KOPT-K1 (cell line): ENCODE results near the gene CMC4.

Source experiments
- H3K27ac ChIP-seq: fragments of 200-600 bp; sonication (generic); 2 replicates; pipeline ENCODE4 v1.5.1; 2016; ENCODE audit warnings: antibody characterized with exemption, mild to moderate bottlenecking, low read depth, low read length; ENCODE audit not compliant: poor library complexity, severe bottlenecking
- H3K36me3 ChIP-seq: fragments of 200-600 bp; sonication (generic); 2 replicates; pipeline ENCODE4 v1.5.1; 2017; ENCODE audit warnings: antibody characterized with exemption, mild to moderate bottlenecking, low read length, moderate library complexity; ENCODE audit not compliant: insufficient read depth
- H3K9me3 ChIP-seq: fragments of 200-600 bp; sonication (generic); 2 replicates; pipeline ENCODE4 v1.5.1; 2017; ENCODE audit warnings: antibody characterized with exemption, low read length, mild to moderate bottlenecking; ENCODE audit not compliant: insufficient read depth, poor library complexity, severe bottlenecking

CMC4 gene

DNA sequence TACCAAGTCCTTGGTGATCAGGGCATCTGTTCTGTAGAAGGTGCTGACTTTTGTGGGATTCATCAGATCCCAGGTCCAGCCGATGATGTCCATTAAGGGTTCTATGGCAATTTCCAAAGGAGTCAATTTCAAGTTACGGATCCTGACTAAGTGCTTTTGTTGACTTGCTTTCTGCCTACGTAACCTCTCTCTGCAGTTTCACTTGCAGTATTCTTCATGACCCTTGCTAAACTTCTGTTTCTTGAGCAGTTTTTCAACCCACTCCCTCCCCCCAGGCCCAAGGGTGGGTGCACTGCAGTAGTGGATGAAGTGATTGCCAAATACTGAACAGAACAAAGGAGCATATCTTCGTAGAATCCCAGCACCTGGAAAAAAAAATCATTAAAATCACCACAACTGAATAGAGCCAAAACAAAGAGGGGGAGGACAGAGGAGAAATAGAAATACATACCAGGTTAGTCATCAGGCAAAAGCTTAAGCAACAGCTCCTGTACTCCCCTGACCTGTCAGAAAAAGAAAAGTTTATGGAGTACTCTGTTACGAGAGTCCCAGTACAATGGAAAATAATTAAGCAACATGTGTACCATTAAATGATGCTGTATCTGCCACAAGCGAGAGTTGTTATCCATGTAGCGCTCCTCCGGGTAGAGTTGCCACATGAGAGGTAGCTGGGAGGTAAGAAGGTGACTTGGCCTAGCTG is 5.8 kb downstream of the CMC4 start:
- Histone ChIP-seq H3K36me3 (peaks cover 26% of the 10 kb centered on the region), H3K9me3 (no peaks in the 10 kb centered on the region), H3K27ac (no peak overlapping the region)

DNA sequence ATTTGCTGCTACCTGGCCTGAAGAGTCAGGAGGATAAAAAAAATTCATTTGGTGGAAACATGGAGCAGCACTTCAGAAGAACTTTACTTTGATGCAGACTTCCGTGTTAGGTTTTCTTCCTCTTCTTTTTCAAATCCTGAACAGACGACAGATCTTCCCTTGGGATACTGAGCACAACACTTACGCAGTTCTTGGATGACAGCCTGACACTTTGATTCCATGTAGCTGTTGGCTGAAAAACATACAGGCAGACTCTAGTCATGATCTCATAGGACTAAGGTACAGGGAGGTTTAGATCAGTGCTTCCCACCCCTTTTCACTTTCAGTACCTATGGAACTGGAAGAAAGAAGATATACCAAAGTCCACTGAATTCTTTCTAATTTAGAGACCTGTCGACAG is 9.2 kb downstream of the CMC4 start:
- Histone ChIP-seq H3K36me3 (peaks cover 33% of the 10 kb centered on the region), H3K27ac (no peak overlapping the region), H3K9me3 (no peaks in the 10 kb centered on the region)

- no peaks in the 10 kb centered on the region for H3K9me3 ChIP-seq
- H3K27ac ChIP-seq = peak overlapping the region; percentile 51
These were observed 13.8 kb downstream of the CMC4 start for GRCh38 chrX:155056877-155057792.

DNA sequence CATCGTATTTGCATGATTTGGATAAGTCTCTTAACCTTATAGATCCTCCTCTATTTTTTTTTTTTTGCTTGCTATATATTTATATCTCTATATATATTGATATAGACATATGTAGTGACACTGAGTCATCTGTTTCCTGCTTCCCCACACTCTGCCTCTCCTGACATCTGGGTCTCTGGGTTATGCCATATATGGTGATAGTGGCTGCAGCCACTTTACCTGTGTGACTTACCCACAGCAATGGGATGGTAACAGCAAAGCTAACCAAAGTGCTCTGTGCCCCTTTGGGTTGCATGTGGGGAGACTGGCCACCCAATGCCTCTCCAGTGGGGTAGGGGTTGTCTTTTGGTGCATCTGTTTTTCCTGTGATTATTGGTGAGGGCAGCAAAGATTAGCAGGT is 14.5 kb downstream of the CMC4 start:
- Histone ChIP-seq H3K36me3 (peaks cover 35% of the 10 kb centered on the region), H3K9me3 (no peaks in the 10 kb centered on the region), H3K27ac (peak overlapping the region; percentile 51)

More at GRCh38 chrX:155056877-155057792, 13.8 kb downstream of the CMC4 start:
- H3K36me3 ChIP-seq = peaks cover 42% of the 10 kb centered on the region

DNA sequence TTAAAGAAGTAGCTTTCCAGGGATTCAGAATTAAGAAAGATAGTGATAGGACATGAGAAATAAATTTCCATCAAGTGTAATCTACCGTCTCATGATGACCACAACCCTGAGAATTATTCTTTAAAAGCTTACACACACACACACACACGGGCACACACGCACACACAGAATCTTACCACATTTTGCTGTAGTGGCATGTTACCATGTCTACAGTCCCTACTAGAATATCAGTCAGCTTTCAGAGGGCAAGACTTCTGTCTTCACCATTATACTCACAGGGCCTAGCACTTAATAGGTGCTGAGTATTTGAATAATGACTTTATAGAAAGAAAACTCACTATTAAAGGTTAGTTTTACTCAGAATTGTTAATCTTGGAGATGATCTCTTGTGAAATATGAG is 15.4 kb downstream of the CMC4 start:
- H3K27ac ChIP-seq = no peak overlapping the region
- no peaks in the 10 kb centered on the region for H3K9me3 ChIP-seq
- peaks cover 25% of the 10 kb centered on the region for H3K36me3 ChIP-seq

DNA sequence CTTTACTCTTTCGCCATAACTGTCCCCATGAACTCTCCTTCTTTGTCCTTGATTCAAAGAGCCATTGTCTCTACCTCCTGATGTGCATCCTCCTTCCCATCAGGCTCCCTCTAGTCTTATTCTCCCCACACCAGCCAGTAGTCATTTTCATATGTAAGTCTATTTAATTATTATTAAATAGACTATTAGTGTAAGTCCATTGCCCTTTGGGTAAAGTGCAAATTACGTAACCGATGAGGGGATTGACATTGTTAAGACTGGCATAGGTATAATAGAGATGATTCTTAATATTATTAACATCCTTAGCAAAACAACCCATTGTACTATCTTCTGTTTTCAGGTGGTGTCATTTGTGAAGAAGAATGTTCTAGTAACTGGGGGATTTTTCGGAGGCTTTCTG is 16.7 kb downstream of the CMC4 start:
- Histone ChIP-seq H3K27ac (no peak overlapping the region), H3K9me3 (no peaks in the 10 kb centered on the region), H3K36me3 (peaks cover 15% of the 10 kb centered on the region)

- Histone ChIP-seq H3K36me3 (peaks cover 15% of the 10 kb centered on the region), H3K9me3 (no peaks in the 10 kb centered on the region), H3K27ac (peak overlapping the region; percentile 93)
These were observed 17.3 kb downstream of the CMC4 start for GRCh38 chrX:155053656-155054055.

GRCh38 chrX:155052738-155053498 is 18.0 kb downstream of the CMC4 start:
- Histone ChIP-seq H3K27ac (peak overlapping the region; percentile 93), H3K36me3 (peaks cover 15% of the 10 kb centered on the region), H3K9me3 (no peaks in the 10 kb centered on the region)

DNA sequence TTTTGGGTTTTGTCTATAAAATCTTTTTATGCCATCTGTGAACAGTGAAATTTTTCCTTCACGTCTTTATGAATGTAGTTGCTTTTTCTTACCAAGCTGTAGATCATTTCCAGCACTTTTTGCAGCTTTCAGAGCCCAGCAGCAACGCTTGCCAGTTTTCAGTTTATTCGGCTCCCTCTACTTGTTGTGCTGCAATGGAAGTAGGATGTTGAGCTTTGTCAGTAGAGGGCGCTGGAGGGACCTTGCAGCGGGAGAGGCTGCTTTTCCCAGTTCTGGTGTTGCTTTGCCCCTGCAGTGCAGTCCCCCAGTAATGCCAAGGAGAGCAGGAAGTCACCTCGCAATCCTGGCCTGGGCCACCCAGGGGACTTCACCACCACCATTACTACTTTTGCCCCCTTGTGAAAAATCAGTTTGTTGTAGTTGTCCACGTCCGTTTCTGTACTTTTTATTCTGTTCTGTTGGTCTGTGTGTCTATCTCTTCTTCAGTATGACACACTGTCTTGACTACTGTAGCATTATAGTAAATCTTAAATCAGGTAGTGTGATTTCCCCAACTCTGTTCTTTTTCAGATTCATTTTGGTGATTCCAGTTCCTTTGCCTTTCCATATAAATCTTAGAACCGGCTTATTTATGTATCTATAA is 21.8 kb downstream of the CMC4 start:
- peaks cover 17% of the 10 kb centered on the region for H3K36me3 ChIP-seq
- no peaks in the 10 kb centered on the region for H3K9me3 ChIP-seq
- peak overlapping the region; percentile 93 for H3K27ac ChIP-seq

DNA sequence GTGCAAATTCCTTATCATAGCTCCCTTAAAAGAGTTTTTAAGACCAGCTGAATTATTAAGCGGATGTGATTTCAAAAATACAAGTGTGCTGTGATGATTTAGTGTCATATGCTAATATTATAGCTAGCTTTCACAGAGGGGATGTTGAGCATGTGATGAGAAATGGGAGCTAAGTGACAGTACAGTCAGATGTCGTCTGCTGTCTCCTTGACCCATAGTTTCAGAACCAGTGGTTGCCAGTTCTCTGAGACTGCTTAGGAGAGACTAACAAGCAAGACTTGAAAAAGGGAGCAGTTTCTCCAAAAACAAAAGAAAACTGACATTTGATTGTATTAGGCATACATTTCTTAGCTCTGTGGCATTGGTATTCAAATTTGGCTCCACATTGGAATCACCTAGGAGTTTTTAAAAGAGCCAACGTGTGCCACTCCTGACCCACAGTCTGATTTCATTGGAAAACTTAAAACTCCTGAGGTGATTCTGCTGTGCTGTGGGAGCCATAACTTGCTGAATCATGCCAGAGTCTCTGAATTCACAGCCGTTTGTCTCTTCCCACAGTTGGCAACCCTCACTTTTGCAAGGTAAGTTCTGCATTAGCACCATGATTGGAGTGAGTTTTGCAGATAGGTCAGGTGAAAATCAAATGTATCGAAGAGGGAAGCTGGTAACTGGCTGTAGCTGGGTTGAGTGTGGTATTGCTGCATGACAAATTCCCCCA is 24.0 kb downstream of the CMC4 start:
- Histone ChIP-seq H3K36me3 (peaks cover 12% of the 10 kb centered on the region; the same call in 1 of the 2 replicates), H3K9me3 (no peaks in the 10 kb centered on the region), H3K27ac (peak overlapping the region; percentile 31)

DNA sequence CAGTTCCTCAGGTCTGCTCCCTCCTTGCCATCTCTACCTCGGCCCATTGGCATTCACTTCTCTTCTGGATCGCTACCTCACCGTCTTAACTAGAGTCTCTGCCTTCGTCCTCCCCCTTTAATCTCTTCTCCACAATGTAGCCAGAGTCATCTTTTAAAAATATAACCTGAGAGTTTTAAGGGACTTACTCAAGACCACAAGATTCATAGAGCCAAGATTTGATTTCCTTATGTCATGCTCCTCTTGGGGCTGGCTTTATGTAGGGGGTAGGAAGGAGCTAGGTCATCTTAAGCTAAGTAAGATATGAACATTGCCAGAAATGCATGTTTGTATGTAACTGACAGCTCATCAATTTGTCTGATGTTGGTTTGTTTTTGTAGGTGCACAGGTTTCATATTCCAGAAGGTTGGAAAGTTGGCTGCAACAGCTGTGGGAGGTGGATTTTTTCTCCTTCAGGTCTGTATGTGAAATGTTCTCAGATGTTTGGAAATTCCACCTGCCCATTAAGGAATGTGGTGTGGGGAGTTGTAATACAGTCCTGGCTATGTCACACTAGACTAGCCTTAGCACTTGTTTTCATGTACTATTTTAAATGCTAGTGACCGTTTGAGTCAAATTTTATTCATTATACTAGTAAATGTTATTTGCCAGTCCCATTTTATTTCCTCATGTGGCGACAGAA is 24.7 kb downstream of the CMC4 start:
- H3K36me3 ChIP-seq = peaks cover 12% of the 10 kb centered on the region; the same call in 1 of the 2 replicates
- no peak overlapping the region for H3K27ac ChIP-seq
- H3K9me3 ChIP-seq = no peaks in the 10 kb centered on the region

GRCh38 chrX:155035688-155036087 is 35.2 kb downstream of the CMC4 start:
- peaks cover 26% of the 10 kb centered on the region for H3K36me3 ChIP-seq
- H3K27ac ChIP-seq = no peak overlapping the region
- H3K9me3 ChIP-seq = peaks cover 9% of the 10 kb centered on the region

DNA sequence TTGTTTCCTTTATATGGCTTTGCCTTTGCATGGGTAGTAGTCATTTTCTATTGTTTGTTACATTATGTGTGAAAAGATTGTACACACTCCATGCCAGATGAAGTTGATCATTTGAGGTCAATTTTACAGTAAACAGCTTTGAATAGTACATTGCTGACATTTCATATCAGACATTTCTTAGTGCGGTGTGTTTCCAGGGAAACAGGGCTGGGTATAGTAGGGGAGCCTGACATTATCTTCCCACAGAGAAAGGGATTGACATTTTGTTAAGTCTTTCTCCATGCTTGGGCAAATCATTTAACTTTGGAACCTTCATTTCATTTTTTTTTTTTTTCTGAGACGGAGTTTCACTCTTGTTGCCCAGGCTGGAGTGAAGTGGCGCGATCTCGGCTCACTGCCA is 39.3 kb downstream of the CMC4 start:
- Histone ChIP-seq H3K36me3 (peaks cover 20% of the 10 kb centered on the region), H3K27ac (no peak overlapping the region), H3K9me3 (peaks cover 9% of the 10 kb centered on the region)
